Ovary (tissue), 9 donors: ENCODE results near the gene TMED9. TPM values are rescaled to one million over a fixed set of nuclear protein-coding genes. Genes with fewer than 3 reads are reported as not detected.

Experiments
- DNase-seq, 5 donors: peaks; one replicate each; pipeline ENCODE4 v3.0.0-alpha.2; 2019 to 2020
- H3K27ac ChIP-seq, 2 donors: fragments of 200-600 bp; one replicate each; pipeline versions ENCODE4 v1.5.1 to v1.8.0; 2019 to 2022
- H3K27me3 ChIP-seq: fragments of 200-600 bp; one replicate; pipeline ENCODE4 v1.8.0; 2022
- H3K36me3 ChIP-seq: fragments of 200-600 bp; sonication (generic); one replicate; pipeline ENCODE4 v1.5.1; 2019
- H3K4me1 ChIP-seq: one replicate; pipeline ENCODE4 v1.8.1; 2013; ENCODE audit warnings: mild to moderate bottlenecking, moderate library complexity; ENCODE audit not compliant: insufficient read depth
- H3K4me3 ChIP-seq: fragments of 200-600 bp; sonication (generic); one replicate; pipeline ENCODE4 v1.5.1; 2017
- H3K9me3 ChIP-seq, 2 donors: fragments of 200-600 bp in 1 of 2; sonication (generic) in 1 of 2; one replicate each; pipeline versions ENCODE4 v1.5.1 to v1.8.1; 2013 to 2019; ENCODE audit warnings: mild to moderate bottlenecking in 1 of 2, moderate library complexity in 1 of 2
- EP300 ChIP-seq: sonication (generic); formaldehyde crosslinking; IDR thresholded peaks from one replicate; pipeline ENCODE4 v1.6.1; 2017; ENCODE audit warnings: antibody characterized with exemption
- POLR2A ChIP-seq: fragments of 450-650 bp; IDR thresholded peaks from one replicate; pipeline ENCODE4 v1.6.1; 2017; ENCODE audit warnings: antibody characterized with exemption, mild to moderate bottlenecking, moderate library complexity
- WGBS, 3 donors: extraction: QIAGEN DNeasy Blood & Tissue Kit in 1 of 3; methylation state at CpG; one replicate each; pipeline versions ENCODE4 v1.1.5 to v1.1.7; 2013 to 2017; 5-methylcytosine and 5-hydroxymethylcytosine counted together
- intact Hi-C, 4 donors: fragments of 100-400 bp; cut with DNase I; formaldehyde crosslinking; loops; one replicate each; pipeline versions ENCODE4 v1.11.0 to v1.15.1; 2022 to 2023
- polyA plus RNA-seq, 2 donors: library from polyadenylated mRNA; stranded (reverse); fragments of 200-250 nt in 1 of 2; fragments of 350-450 nt in 1 of 2; fragmentation: Illumina TruSeq in 1 of 2; extraction: RNeasy Lipid Tissue Mini Kit (QIAGEN cat#74804) in 1 of 2; gene quantifications; one replicate each; pipeline ENCODE4 v1.2.3, GENCODE V29; 2013 to 2014
- total RNA-seq, 7 donors: library from RNA; depleted of rRNA in 2 of 7; stranded (reverse); fragments of >200 nt in 2 of 7; fragmentation: NEBNext Ultra II Directional in 3 of 7; extraction: Animal tissue kit (Norgen Biotek cat#: 25700) in 3 of 7; gene quantifications; one replicate each; pipeline versions ENCODE4 v1.1.0 to v1.2.4, GENCODE V29; 2016 to 2023
- TF ChIP-seq, protein P1 (sequence below), 3 donors: fragments of 450-650 bp in 2 of 3; fragments of 200-600 bp in 1 of 3; IDR thresholded peaks; one replicate each; pipeline versions ENCODE4 v1.5.1 to v1.8.0; 2016 to 2022; ENCODE audit warnings: antibody characterized with exemption in 3 of 3, mild to moderate bottlenecking in 1 of 3
- donor health status: DM: no; HTN: no; CAD: no; lungs with moderate emphysema.
- donor health status: DM: no; HTN: no; CAD: no.
- donor health status: Bipolar disorder and iron deficiency.
- donor health status: DM: yes; HTN: yes; CAD: no.
- donor health status: DM: no; HTN: no; CAD: no.
- donor health status: DM: yes; HTN: yes; CAD: no.

Gene TMED9
- total and polyA plus RNA-seq, 9 donors: 54.0 to 112 (median 80.3) TPM

DNA sequence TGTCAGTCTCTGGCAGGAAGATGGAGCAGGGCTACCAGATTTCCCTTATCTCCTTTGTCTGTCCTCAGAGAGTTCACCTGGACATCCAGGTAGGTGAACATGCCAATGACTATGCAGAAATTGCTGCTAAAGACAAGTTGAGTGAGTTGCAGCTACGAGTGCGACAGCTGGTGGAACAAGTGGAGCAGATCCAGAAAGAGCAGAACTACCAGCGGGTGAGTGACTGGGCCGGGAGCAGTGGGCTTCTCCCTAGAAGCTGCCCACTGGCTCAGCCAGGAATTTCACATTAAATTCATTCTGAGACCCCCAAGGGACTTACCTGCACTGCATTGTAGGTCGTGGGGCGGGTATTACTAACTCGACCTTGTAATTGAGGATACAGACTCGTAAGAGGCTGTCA, 2.1 kb downstream of the TMED9 start:
- 85 to 93% (median 92%) methylated on average over 8 of the region's 8 CpGs for WGBS, 3 donors

DNA sequence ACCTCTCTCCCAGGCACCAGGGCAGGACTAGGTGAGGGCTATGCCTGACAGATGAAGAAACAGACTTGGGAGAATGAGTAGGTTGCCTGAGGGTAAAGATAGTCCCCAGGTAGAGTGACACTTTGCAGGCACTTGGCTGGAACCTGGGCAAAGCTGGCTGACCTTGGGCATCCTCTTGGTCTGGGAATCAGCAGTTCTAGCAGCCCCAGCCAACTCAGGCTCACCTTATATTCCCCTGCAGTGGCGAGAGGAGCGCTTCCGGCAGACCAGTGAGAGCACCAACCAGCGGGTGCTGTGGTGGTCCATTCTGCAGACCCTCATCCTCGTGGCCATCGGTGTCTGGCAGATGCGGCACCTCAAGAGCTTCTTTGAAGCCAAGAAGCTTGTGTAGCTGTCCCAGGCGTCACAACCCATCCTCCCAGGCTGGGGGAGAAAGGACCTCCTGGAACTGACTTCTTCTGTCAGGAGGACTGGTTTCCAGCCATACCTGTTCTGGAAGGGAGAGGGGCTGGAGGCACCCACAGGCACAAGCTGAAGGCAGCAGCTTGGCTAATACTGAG, 3.1 kb downstream of the TMED9 start:
- Histone ChIP-seq H3K9me3 (no peaks in the 10 kb centered on the region), H3K4me3 (no peak overlapping the region), H3K4me1 (peaks cover 4% of the 10 kb centered on the region), H3K36me3 (no peaks in the 10 kb centered on the region), H3K27me3 (no peaks in the 10 kb centered on the region), H3K27ac (no peak overlapping the region)
- 90 to 96% (median 96%) methylated on average over 8 of the region's 8 CpGs for WGBS, 3 donors
- TF ChIP-seq POLR2A (no peak), EP300 (no peak)
- TF ChIP-seq, protein P1, sequence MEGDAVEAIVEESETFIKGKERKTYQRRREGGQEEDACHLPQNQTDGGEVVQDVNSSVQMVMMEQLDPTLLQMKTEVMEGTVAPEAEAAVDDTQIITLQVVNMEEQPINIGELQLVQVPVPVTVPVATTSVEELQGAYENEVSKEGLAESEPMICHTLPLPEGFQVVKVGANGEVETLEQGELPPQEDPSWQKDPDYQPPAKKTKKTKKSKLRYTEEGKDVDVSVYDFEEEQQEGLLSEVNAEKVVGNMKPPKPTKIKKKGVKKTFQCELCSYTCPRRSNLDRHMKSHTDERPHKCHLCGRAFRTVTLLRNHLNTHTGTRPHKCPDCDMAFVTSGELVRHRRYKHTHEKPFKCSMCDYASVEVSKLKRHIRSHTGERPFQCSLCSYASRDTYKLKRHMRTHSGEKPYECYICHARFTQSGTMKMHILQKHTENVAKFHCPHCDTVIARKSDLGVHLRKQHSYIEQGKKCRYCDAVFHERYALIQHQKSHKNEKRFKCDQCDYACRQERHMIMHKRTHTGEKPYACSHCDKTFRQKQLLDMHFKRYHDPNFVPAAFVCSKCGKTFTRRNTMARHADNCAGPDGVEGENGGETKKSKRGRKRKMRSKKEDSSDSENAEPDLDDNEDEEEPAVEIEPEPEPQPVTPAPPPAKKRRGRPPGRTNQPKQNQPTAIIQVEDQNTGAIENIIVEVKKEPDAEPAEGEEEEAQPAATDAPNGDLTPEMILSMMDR (IDR thresholded peaks at IDR 0.05): no peak
- intact Hi-C loops: loop anchor here in 1 of 4 donors (5.0 kb wide), 1 partner anchor 547 kb away; no protein-coding TSS in a partner anchor
- no peak for DNase-seq

More for the DNA sequence above, 2.1 kb downstream of the TMED9 start:
- intact Hi-C loops: no loop called here
- Histone ChIP-seq H3K9me3 (no peaks in the 10 kb centered on the region), H3K27ac (no peak overlapping the region), H3K27me3 (no peaks in the 10 kb centered on the region), H3K4me1 (peaks cover 1% of the 10 kb centered on the region), H3K36me3 (no peaks in the 10 kb centered on the region), H3K4me3 (no peak overlapping the region)
- DNase-seq: no peak
- TF ChIP-seq EP300 (no peak), POLR2A (no peak)
- TF ChIP-seq, protein P1 (IDR thresholded peaks at IDR 0.05): no peak

DNA sequence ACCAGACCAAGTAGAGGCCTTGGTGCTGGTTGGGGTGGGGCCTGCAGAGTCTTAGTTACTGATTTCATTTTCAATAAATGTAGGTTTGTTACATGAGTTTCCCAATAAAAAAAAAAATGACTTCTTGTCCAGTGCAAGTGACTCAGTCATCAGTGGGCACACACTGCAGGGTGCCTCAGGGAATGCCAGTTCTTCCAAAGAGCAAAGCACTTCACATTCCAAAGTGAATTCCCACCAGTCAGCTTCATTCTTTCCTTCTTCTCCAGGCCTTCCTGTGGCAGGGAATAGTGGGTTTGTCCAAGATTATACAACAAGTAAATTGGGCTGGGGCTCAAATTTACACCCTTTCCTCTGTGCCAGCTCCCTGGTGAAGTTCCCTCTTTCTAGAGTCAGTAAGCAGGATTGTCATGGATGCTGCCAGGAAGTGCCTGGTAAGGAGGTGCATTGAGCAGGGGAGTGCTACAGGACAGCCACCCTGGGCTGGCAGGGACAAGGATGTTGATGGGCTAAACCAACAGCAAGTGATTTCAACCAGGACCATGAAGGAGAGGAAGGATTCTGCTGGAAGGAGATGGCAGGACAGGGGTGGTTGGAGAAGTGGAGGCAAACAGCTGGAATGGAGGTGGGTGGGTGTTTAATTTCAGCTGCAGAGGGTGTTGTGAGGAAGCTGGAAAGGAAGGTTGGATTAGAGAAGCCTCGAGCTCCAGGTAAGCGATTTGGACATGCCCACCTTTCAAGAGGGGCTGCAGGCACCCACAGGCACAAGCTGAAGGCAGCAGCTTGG, 4.2 kb downstream of the TMED9 start:
- H3K4me1 ChIP-seq: peaks cover 9% of the 10 kb centered on the region
- no peak for DNase-seq
- no peaks in the 10 kb centered on the region for H3K9me3 ChIP-seq
- TF ChIP-seq, protein P1 (IDR thresholded peaks at IDR 0.05): no peak
- no peak overlapping the region for H3K4me3 ChIP-seq
- H3K36me3 ChIP-seq: no peaks in the 10 kb centered on the region
- 89 to 96% (median 90%) methylated on average over 2 of the region's 2 CpGs for WGBS, 3 donors
- H3K27ac ChIP-seq: no peak overlapping the region
- intact Hi-C loops: loop anchor here in 1 of 4 donors (5.0 kb wide), 1 partner anchor 546 kb away; no protein-coding TSS in a partner anchor
- H3K27me3 ChIP-seq: no peaks in the 10 kb centered on the region

DNA sequence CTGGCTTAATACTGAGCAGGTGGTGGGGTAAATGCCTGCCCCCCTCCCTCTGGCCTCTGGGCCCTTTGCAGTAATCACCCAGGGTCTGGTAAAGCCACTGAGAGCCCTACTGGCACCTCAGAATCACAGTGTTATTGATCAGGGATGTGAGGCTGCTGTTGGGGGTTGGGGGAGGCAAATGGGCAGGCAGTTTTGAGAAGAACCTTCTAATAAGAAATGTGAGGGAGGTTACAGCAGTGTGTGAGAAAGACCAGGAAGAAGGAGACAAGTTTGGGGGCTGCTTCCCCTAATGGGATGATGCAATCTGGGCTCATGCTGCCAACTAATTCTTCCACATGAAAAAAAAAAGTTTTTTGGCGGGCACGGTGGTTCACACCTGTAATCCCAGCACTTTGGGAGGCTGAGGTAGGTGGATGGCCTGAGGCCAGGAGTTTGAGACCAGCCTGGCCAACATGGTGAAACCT, 4.8 kb downstream of the TMED9 start:
- intact Hi-C loops: loop anchor here in 1 of 4 donors (5.0 kb wide), 1 partner anchor 545 kb away; no protein-coding TSS in a partner anchor
- H3K9me3 ChIP-seq: no peaks in the 10 kb centered on the region
- 86 to 95% (median 89%) methylated on average over 2 of the region's 2 CpGs for WGBS, 3 donors
- no peak for DNase-seq
- H3K36me3 ChIP-seq: no peaks in the 10 kb centered on the region
- no peak for TF ChIP-seq EP300
- TF ChIP-seq POLR2A: no peak
- TF ChIP-seq, protein P1 (IDR thresholded peaks at IDR 0.05): no peak
- peaks cover 9% of the 10 kb centered on the region for H3K4me1 ChIP-seq
- H3K27me3 ChIP-seq: no peaks in the 10 kb centered on the region
- H3K27ac ChIP-seq: no peak overlapping the region
- no peak overlapping the region for H3K4me3 ChIP-seq
